H1 (cell line): Measurements from ENCODE around the gene DPP4. TPM values are rescaled to one million over a fixed set of nuclear protein-coding genes. Genes with fewer than 3 reads are reported as not detected.

ENCODE experiments used
- CTCF ChIA-PET: fragments of 300-600 bp; sonication (Branson Sonifier 250); formaldehyde crosslinking; loops from one replicate; lab custom pipeline; 2021; ENCODE audit not compliant: partially characterized antibody; lab: Charles Lee
- POLR2A ChIA-PET: fragments of 300-600 bp; sonication (Branson Sonifier 250); formaldehyde crosslinking; loops from one replicate; lab custom pipeline; 2021; ENCODE audit warnings: inconsistent platforms; ENCODE audit not compliant: partially characterized antibody; lab: Charles Lee
- DNase-seq, 2 experiments: peaks; one replicate each; pipeline versions ENCODE4 v3.0.0 to v3.0.0-alpha.2; 2010 to 2022; ENCODE audit warnings: low spot score in 2 of 2, low read depth in 1 of 2, mixed read lengths in 1 of 2
- FAIRE-seq: peaks from 2 replicates; lab custom pipeline; 2011; peaks lifted over from hg19 to GRCh38; lab: Jason Lieb, UNC
- H2AFZ ChIP-seq: 2 replicates; pipeline ENCODE4 v1.8.1; 2012; ENCODE audit warnings: low read length, inconsistent platforms
- H2AK5ac ChIP-seq: 2 replicates; pipeline ENCODE4 v1.6.1; 2013; ENCODE audit warnings: low read depth, low read length
- H2BK120ac ChIP-seq: replicated peaks from 2 replicates; pipeline ENCODE3; 2013; ENCODE audit warnings: low read depth, low read length, inconsistent platforms
- H2BK12ac ChIP-seq: 2 replicates; pipeline ENCODE4 v1.6.1; 2013; ENCODE audit warnings: low read depth, low read length
- H2BK15ac ChIP-seq: 2 replicates; pipeline ENCODE4 v1.6.1; 2013; ENCODE audit warnings: low read length
- H2BK20ac ChIP-seq: 2 replicates; pipeline ENCODE4 v1.6.1; 2013; ENCODE audit warnings: low read length
- H2BK5ac ChIP-seq: 2 replicates; pipeline ENCODE4 v1.6.1; 2013; ENCODE audit warnings: low read depth, low read length
- H3K14ac ChIP-seq: 2 replicates; pipeline ENCODE4 v1.6.1; 2013; ENCODE audit warnings: inconsistent platforms; ENCODE audit not compliant: insufficient read length
- H3K18ac ChIP-seq: 2 replicates; pipeline ENCODE4 v1.6.1; 2013; ENCODE audit warnings: low read length; ENCODE audit errors: extremely low read depth
- H3K23ac ChIP-seq: 2 replicates; pipeline ENCODE4 v1.6.1; 2013; ENCODE audit warnings: inconsistent platforms; ENCODE audit not compliant: insufficient read length
- H3K23me2 ChIP-seq: 2 replicates; pipeline ENCODE4 v1.6.1; 2013; ENCODE audit warnings: low read depth, low read length
- H3K27ac ChIP-seq: 2 replicates; pipeline ENCODE4 v1.6.1; 2011; ENCODE audit warnings: low read depth, low read length, inconsistent platforms
- H3K27me3 ChIP-seq, 4 experiments: replicated peaks in 1 of 4; 1 replicate in 1 of 4; 2 replicates in 3 of 4; pipeline versions ENCODE4 v1.6.1 to v1.8.1; 2011 to 2013; ENCODE audit warnings: low read length in 3 of 4, mild to moderate bottlenecking in 3 of 4, inconsistent platforms in 2 of 4, mixed read lengths in 2 of 4, moderate library complexity in 1 of 4; ENCODE audit not compliant: control insufficient read depth in 3 of 4, insufficient read depth in 3 of 4; ENCODE audit errors: extremely low read depth in 1 of 4
- H3K36me3 ChIP-seq, 4 experiments: 2 replicates each; pipeline versions ENCODE4 v1.6.1 to v1.8.1; 2011 to 2013; ENCODE audit warnings: mild to moderate bottlenecking in 4 of 4, low read length in 3 of 4, moderate library complexity in 2 of 4, control low read depth in 1 of 4, inconsistent platforms in 1 of 4; ENCODE audit not compliant: insufficient read depth in 4 of 4, control insufficient read depth in 2 of 4
- H3K4ac ChIP-seq: replicated peaks from 2 replicates; pipeline ENCODE3; 2013; ENCODE audit warnings: low read length, low read depth, mixed read lengths, inconsistent platforms; ENCODE audit not compliant: insufficient read length
- H3K4me1 ChIP-seq, 4 experiments: replicated peaks in 1 of 4; 1 replicate in 1 of 4; 2 replicates in 3 of 4; pipeline versions ENCODE4 v1.6.1 to v1.8.1; 2011 to 2013; ENCODE audit warnings: low read length in 3 of 4, inconsistent platforms in 2 of 4, mixed read lengths in 1 of 4; ENCODE audit not compliant: insufficient read depth in 4 of 4, control insufficient read depth in 3 of 4
- H3K4me2 ChIP-seq, 2 experiments: 2 replicates each; pipeline versions ENCODE4 v1.6.1 to v1.8.1; 2011 to 2013; ENCODE audit warnings: low read depth in 2 of 2, low read length in 2 of 2, control low read depth in 1 of 2, inconsistent platforms in 1 of 2, mild to moderate bottlenecking in 1 of 2; ENCODE audit not compliant: insufficient read depth in 1 of 2
- H3K4me3 ChIP-seq, 4 experiments: fragments of 200-600, 300-600 bp in 1 of 4; sonication (generic), shearing (Covaris generic), sonication (Bioruptor Twin) in 1 of 4; 2 replicates each; pipeline versions ENCODE4 v1.5.1 to v1.8.1; 2011 to 2016; ENCODE audit warnings: low read length in 4 of 4, low read depth in 3 of 4, control low read depth in 2 of 4, inconsistent platforms in 2 of 4, mild to moderate bottlenecking in 2 of 4, mixed read lengths in 1 of 4, moderate library complexity in 1 of 4; ENCODE audit not compliant: insufficient read depth in 2 of 4; ENCODE audit errors: extremely low read depth in 1 of 4
- H3K56ac ChIP-seq: replicated peaks from 2 replicates; pipeline ENCODE3; 2013; ENCODE audit warnings: low read depth, mild to moderate bottlenecking, mixed read lengths, low read length, inconsistent platforms; ENCODE audit not compliant: insufficient read length
- H3K79me1 ChIP-seq: 2 replicates; pipeline ENCODE4 v1.6.1; 2013; ENCODE audit warnings: low read depth, low read length, control low read depth
- H3K79me2 ChIP-seq, 2 experiments: 2 replicates each; pipeline versions ENCODE4 v1.6.1 to v1.8.1; 2012 to 2013; ENCODE audit warnings: low read length in 2 of 2, mild to moderate bottlenecking in 2 of 2, inconsistent platforms in 1 of 2; ENCODE audit not compliant: insufficient read depth in 2 of 2, control insufficient read depth in 1 of 2
- H3K9ac ChIP-seq, 4 experiments: replicated peaks in 1 of 4; 1 replicate in 1 of 4; 2 replicates in 3 of 4; pipeline versions ENCODE4 v1.6.1 to v1.8.1; 2011 to 2013; ENCODE audit warnings: low read depth in 3 of 4, low read length in 3 of 4, control low read depth in 2 of 4, mild to moderate bottlenecking in 2 of 4, moderate library complexity in 2 of 4, inconsistent platforms in 1 of 4; ENCODE audit errors: extremely low read depth in 1 of 4
- H3K9me3 ChIP-seq, 2 experiments: 2 replicates each; pipeline versions ENCODE4 v1.6.1 to v1.8.1; 2012 to 2013; ENCODE audit warnings: mild to moderate bottlenecking in 2 of 2, moderate library complexity in 2 of 2, control low read depth in 1 of 2, inconsistent platforms in 1 of 2, low read depth in 1 of 2, low read length in 1 of 2, mixed read lengths in 1 of 2; ENCODE audit not compliant: insufficient read depth in 2 of 2
- H4K20me1 ChIP-seq, 2 experiments: replicated peaks in 1 of 2; 2 replicates each; pipeline versions ENCODE3 to v1.8.1; 2011 to 2013; ENCODE audit warnings: inconsistent platforms in 2 of 2, low read length in 2 of 2, mild to moderate bottlenecking in 1 of 2; ENCODE audit not compliant: insufficient read depth in 2 of 2, control insufficient read depth in 1 of 2
- H4K5ac ChIP-seq: 2 replicates; pipeline ENCODE4 v1.6.1; 2013; ENCODE audit warnings: low read length, low read depth, mixed read lengths, inconsistent platforms; ENCODE audit not compliant: insufficient read length
- H4K8ac ChIP-seq: 2 replicates; pipeline ENCODE4 v1.8.0; 2013; ENCODE audit warnings: mild to moderate bottlenecking, moderate library complexity, low read length, inconsistent platforms; ENCODE audit not compliant: insufficient read depth; ENCODE audit errors: extremely low read depth
- H4K91ac ChIP-seq: replicated peaks from 2 replicates; pipeline ENCODE3; 2013; ENCODE audit warnings: low read length, mixed read lengths, inconsistent platforms; ENCODE audit not compliant: insufficient read length
- HDAC2 ChIP-seq, 2 experiments: fragments of 300-600 bp in 1 of 2; sonication (generic) in 1 of 2; IDR thresholded peaks; 2 replicates each; pipeline ENCODE4 v1.6.1; 2011 to 2012; ENCODE audit warnings: low read depth in 2 of 2, low read length in 2 of 2, mild to moderate bottlenecking in 2 of 2, moderate library complexity in 2 of 2, borderline replicate concordance in 1 of 2, inconsistent platforms in 1 of 2
- SP1 ChIP-seq: IDR thresholded peaks from 2 replicates; pipeline ENCODE4 v1.6.1; 2011; ENCODE audit warnings: low read depth, low read length
- WGBS, 2 experiments: shearing (Covaris generic) in 1 of 2; methylation state at CpG; one replicate each; pipeline versions ENCODE4 v1.1.6 to v1.1.7; 2013 to 2015; ENCODE audit warnings: low lambda C conversion rate in 2 of 2, mixed read lengths in 2 of 2, inconsistent platforms in 1 of 2, low coverage in 1 of 2, missing lambda C conversion rate in 1 of 2; ENCODE audit not compliant: insufficient replicate concordance in 2 of 2, insufficient coverage in 1 of 2, insufficient read length in 1 of 2; ENCODE audit errors: extremely low coverage in 1 of 2, missing lambda C conversion rate in 1 of 2; 5-methylcytosine and 5-hydroxymethylcytosine counted together
- polyA plus RNA-seq, 7 experiments: library from polyadenylated mRNA; depleted of rRNA in 3 of 7; stranded (reverse) in 5 of 7; unstranded in 2 of 7; fragments of >200 nt in 5 of 7; fragments of 200-250 nt in 2 of 7; gene quantifications; 1 replicate in 5 of 7; 2 replicates in 1 of 7; 4 replicates in 1 of 7; pipeline versions ENCODE4 v1.2.1 to v1.2.3, GENCODE V29; 2011 to 2013; ENCODE audit warnings: missing spikeins in 2 of 7, mixed read lengths in 2 of 7
- total RNA-seq: library from RNA; stranded (reverse); fragmentation: NEBNext Ultra II Directional; extraction: Animal tissue kit (Norgen Biotek cat#: 25700); gene quantifications from 2 replicates; pipeline ENCODE4 v1.2.1, GENCODE V29; 2021
- TF ChIP-seq, protein P1 (sequence below): IDR thresholded peaks from 2 replicates; pipeline ENCODE4 v1.6.1; 2012; ENCODE audit warnings: inconsistent platforms

DPP4 gene
- total and polyA plus RNA-seq, 2 of the 8 experiments (the other 6 are each of a cell fraction or from before 2014, with no cell fraction given) = 1.3 to 3.1 TPM

DNA sequence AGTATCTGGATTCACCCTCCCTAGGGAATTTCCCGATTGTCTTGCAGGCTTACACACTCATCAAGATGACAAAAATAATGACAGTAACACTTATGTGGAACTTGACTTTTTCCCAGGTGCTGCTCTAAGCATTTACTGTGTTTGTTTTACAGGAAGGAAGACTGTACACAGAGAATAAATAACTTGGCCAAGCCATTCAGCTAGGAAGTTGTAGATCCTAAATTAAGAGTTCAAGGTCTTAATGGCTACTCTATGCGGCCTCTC, 549 bp upstream of the DPP4 start:
- no peaks in the 10 kb centered on the region for H3K79me2 ChIP-seq
- no peak overlapping the region for H2BK5ac ChIP-seq
- DNase-seq (no peak), FAIRE-seq (peak; percentile 13)
- 46% methylated on average over 2 of the region's 2 CpGs; no CpG with 5 or more reads in 1 of the 2 experiments for WGBS, 2 experiments
- ChIA-PET CTCF (interaction anchor here (0.5 to 1.4 kb wide), 10 partner anchors 9 to 608 kb away, joined by 3 to 4 read pairs (median 3); no protein-coding TSS in a partner anchor), POLR2A (interaction anchor here (1.2 kb wide), 2 partner anchors 9 to 85 kb away, joined by 4 to 5 read pairs; no protein-coding TSS in a partner anchor)
- no peak overlapping the region for H3K14ac ChIP-seq
- H3K4ac ChIP-seq = no peak overlapping the region
- no peak overlapping the region for H2BK20ac ChIP-seq
- H4K5ac ChIP-seq = no peak overlapping the region
- H3K9me3 ChIP-seq = peaks cover 13% of the 10 kb centered on the region in 2 experiments; a peak in 3 of 4 replicates
- H3K9ac ChIP-seq = no peak overlapping the region; a peak in 1 of 7 replicates
- peak overlapping the region; percentile 96 to 99 for H3K4me2 ChIP-seq
- no peak overlapping the region for H2BK120ac ChIP-seq
- no peak overlapping the region for H2AK5ac ChIP-seq
- no peak overlapping the region for H2BK15ac ChIP-seq
- H4K8ac ChIP-seq = no peak overlapping the region
- H3K56ac ChIP-seq = no peak overlapping the region
- no peak overlapping the region for H3K18ac ChIP-seq
- H2AFZ ChIP-seq = 0 out of 2 replicates have a peak overlapping the region, but pooled peaks have one; percentile 85
- H4K91ac ChIP-seq = no peak overlapping the region
- H3K36me3 ChIP-seq = peaks cover 0 to 2% (median 0%) of the 10 kb centered on the region in 4 experiments; a peak in 1 of 8 replicates
- TF ChIP-seq, protein P1, sequence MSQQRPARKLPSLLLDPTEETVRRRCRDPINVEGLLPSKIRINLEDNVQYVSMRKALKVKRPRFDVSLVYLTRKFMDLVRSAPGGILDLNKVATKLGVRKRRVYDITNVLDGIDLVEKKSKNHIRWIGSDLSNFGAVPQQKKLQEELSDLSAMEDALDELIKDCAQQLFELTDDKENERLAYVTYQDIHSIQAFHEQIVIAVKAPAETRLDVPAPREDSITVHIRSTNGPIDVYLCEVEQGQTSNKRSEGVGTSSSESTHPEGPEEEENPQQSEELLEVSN = 0 out of 2 replicates have a peak, but pooled peaks have one; percentile 1
- no peak for TF ChIP-seq HDAC2 (IDR thresholded peaks at IDR 0.05; ENCODE audit: borderline replicate concordance in 1 of 2, low read depth in 2 of 2, low read length in 2 of 2)
- 0 out of 2 replicates have a peak, but pooled peaks have one; percentile 0 for TF ChIP-seq SP1
- H3K23me2 ChIP-seq = peaks cover 6% of the 10 kb centered on the region; the same call in 1 of the 2 replicates
- H2BK12ac ChIP-seq = peak overlapping the region; percentile 90
- no peak overlapping the region for H3K27ac ChIP-seq
- no peaks in the 10 kb centered on the region for H4K20me1 ChIP-seq
- H3K4me1 ChIP-seq = peaks cover 3 to 16% (median 13%) of the 10 kb centered on the region in 4 experiments
- no peak overlapping the region for H3K23ac ChIP-seq
- peak overlapping the region; percentile 34 to 87 (median 64); a peak in 6 of 8 replicates for H3K4me3 ChIP-seq
- H3K79me1 ChIP-seq = no peaks in the 10 kb centered on the region
- peaks cover 0 to 15% (median 12%) of the 10 kb centered on the region in 4 experiments; a peak in 5 of 7 replicates for H3K27me3 ChIP-seq
